Skin of body (tissue), 3 donors: ENCODE results near the gene EPOP. TPM values are rescaled to one million over a fixed set of nuclear protein-coding genes. Genes with fewer than 3 reads are reported as not detected.
"Not testable (repeated sequence)": the region's sequence is repeated elsewhere in the genome, so short reads cannot be mapped to it uniquely, and the experiment has no call there.

ENCODE experiments used
- DNase-seq: peaks from one replicate; lab custom pipeline; 2025; lab: John Stamatoyannopoulos, UW
- small RNA-seq: library from RNA; depleted of rRNA; stranded (forward); fragments of <200 nt; gene quantifications from one replicate; pipeline ENCODE3, GENCODE V24; 2014; ENCODE audit warnings: low replicate concordance
- total RNA-seq: library from RNA; depleted of rRNA; stranded (reverse); fragments of >200 nt; gene quantifications from one replicate; pipeline ENCODE4 v1.2.3, GENCODE V29; 2014

EPOP gene
- total RNA-seq, 1 donor from 2014 or later = 0.49 TPM

GRCh38 chr17:38653230-38653629 lies 21.5 kb downstream of the EPOP start:
- DNase-seq = no peak

DNA sequence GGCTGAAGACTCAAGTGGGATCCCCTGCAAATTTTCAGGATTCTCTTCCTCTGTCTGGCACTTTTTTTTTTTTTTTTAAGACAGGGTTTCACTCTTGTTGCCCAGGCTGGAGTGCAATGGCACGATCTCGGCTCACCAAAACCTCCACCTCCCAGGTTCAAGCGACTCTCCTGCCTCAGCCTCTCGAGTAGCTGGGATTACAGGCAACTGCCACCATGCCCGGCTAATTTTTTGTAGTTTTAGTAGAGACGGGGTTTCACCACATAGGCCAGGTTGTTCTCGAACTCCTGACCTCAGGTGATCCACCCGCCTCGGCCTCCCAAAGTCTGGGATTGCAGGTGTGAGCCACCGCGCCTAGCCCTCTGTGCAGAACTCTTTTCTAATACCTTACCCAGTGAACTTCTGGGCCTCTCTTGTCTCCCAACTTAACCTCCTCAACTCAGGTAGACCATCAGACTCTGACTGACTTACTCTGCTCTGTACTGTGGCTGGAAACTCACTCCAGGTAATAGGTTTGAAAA lies 24.0 kb downstream of the EPOP start:
- not testable (repeated sequence) for DNase-seq

- no peak for DNase-seq
Measured at GRCh38 chr17:38637951-38638350, 36.8 kb downstream of the EPOP start.

GRCh38 chr17:38636054-38636453 lies 38.7 kb downstream of the EPOP start:
- DNase-seq = no peak

GRCh38 chr17:38632334-38632733 lies 42.4 kb downstream of the EPOP start:
- no peak for DNase-seq

- DNase-seq = no peak
Measured at GRCh38 chr17:38628441-38628840, 46.3 kb downstream of the EPOP start.

- DNase-seq = no peak
Measured at GRCh38 chr17:38627957-38628356, 46.8 kb downstream of the EPOP start.

- not testable (repeated sequence) for DNase-seq
Measured at GRCh38 chr17:38626606-38627226, 48.0 kb downstream of the EPOP start.

DNA sequence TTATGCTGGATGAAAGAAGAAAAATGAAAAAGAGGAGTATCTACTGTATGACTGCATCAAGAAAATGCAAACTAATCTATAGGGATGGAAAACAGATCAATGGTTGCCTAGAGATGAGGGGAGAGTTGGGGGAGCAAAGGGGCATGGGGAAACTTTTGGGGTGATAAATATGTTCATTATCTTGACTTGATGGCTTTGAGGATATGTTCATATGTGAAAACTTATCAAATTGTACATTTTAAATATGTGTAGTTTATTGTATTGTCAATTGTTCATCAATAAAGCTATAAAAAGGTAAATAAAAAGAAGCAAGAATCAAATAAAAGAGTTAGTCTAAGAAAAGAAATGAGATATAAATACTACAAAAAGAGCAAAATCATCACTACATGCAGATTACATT lies 49.3 kb downstream of the EPOP start:
- DNase-seq = no peak

GRCh38 chr17:38624782-38625355 lies 49.9 kb downstream of the EPOP start:
- DNase-seq = not testable (repeated sequence)

Small RNAs within 50 kb of the gene (small RNA-seq; reads per million reads assigned to genes)
- not detected for gene MIR4726
- not detected for gene MIR4734

Other genes with a start within 250 kb of the EPOP start
- 73.7 TPM for gene ARHGAP23, start 246.5 kb downstream of the EPOP start, total RNA-seq
- 3.5 TPM for gene SRCIN1, start 69.0 kb downstream of the EPOP start, total RNA-seq
- 23.4 TPM for gene MLLT6, start 30.3 kb upstream of the EPOP start, total RNA-seq
- gene CISD3, start 55.4 kb upstream of the EPOP start, total RNA-seq = 1.6 TPM
- 5.5 TPM for gene PCGF2, start 73.4 kb upstream of the EPOP start, total RNA-seq
- gene PSMB3, start 77.8 kb upstream of the EPOP start, total RNA-seq = 106 TPM
- 27.7 TPM for gene PIP4K2B, start 124.6 kb upstream of the EPOP start, total RNA-seq
- 16.8 TPM for gene CWC25, start 150.4 kb upstream of the EPOP start, total RNA-seq
- gene RPL23, start 178.8 kb upstream of the EPOP start, total RNA-seq = 2,261 TPM
- gene LASP1, start 195.1 kb upstream of the EPOP start, total RNA-seq = 44.4 TPM